ENCODE measurements around the gene AIG1.

DNA sequence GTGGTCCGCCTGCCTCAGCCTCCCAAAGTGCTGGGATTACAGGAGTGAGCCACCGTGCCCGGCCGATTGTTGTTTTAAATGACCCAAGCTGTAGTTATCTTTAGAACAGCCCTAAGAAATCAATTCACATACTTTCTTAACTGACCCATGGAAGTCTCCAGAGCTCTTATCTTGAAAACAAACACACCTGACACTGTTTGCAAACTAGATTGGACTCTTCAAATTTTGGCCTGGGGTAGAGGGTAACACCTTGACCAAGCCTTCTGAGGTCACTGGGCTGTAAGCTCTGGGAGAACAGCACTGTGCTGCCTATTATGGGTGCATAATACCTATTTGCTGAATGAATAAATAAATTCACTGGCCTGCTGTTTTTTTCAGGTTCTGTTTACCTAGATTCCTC is 190.6 kb downstream of the AIG1 start:
- TF ChIP-seq, protein P1, sequence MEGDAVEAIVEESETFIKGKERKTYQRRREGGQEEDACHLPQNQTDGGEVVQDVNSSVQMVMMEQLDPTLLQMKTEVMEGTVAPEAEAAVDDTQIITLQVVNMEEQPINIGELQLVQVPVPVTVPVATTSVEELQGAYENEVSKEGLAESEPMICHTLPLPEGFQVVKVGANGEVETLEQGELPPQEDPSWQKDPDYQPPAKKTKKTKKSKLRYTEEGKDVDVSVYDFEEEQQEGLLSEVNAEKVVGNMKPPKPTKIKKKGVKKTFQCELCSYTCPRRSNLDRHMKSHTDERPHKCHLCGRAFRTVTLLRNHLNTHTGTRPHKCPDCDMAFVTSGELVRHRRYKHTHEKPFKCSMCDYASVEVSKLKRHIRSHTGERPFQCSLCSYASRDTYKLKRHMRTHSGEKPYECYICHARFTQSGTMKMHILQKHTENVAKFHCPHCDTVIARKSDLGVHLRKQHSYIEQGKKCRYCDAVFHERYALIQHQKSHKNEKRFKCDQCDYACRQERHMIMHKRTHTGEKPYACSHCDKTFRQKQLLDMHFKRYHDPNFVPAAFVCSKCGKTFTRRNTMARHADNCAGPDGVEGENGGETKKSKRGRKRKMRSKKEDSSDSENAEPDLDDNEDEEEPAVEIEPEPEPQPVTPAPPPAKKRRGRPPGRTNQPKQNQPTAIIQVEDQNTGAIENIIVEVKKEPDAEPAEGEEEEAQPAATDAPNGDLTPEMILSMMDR (IDR thresholded peaks at IDR 0.05; ENCODE audit: poor library complexity): no peak
- no peak for TF ChIP-seq EZH2phosphoT487 (IDR thresholded peaks at IDR 0.05; ENCODE audit: low read depth, severe bottlenecking, unreplicated experiment)
- no peak for TF ChIP-seq EZH2 (IDR thresholded peaks at IDR 0.05; ENCODE audit: borderline replicate concordance)

All from hepatocyte (in vitro differentiated cells).